Upper lobe of left lung (tissue), 6 donors: ENCODE measurements around the gene DOCK10. TPM values are rescaled to one million over a fixed set of nuclear protein-coding genes. Genes with fewer than 3 reads are reported as not detected.

Source experiments
- ATAC-seq, 2 donors: fragments of 200-7000 bp; cut with Tn5 transposase; one replicate each; pipeline ENCODE4 v1.9.1; 2022; ENCODE audit warnings: mild to moderate bottlenecking in 2 of 2, moderate library complexity in 2 of 2; ENCODE audit not compliant: low FRiP score in 2 of 2
- DNase-seq, 2 donors: peaks; one replicate each; pipeline ENCODE4 v3.0.0-alpha.2; 2019 to 2020
- H3K27ac ChIP-seq, 4 donors: fragments of 200-600 bp; sonication (generic); one replicate each; pipeline ENCODE4 v1.5.1; 2016 to 2019
- H3K27me3 ChIP-seq, 4 donors: fragments of 200-600 bp; sonication (generic); one replicate each; pipeline ENCODE4 v1.5.1; 2017 to 2019
- H3K36me3 ChIP-seq, 4 donors: fragments of 200-600 bp; sonication (generic); one replicate each; pipeline ENCODE4 v1.5.1; 2016 to 2019
- H3K4me1 ChIP-seq, 4 donors: fragments of 200-600 bp; sonication (generic); one replicate each; pipeline ENCODE4 v1.5.1; 2018 to 2019
- H3K4me3 ChIP-seq, 4 donors: fragments of 200-600 bp; sonication (generic); one replicate each; pipeline ENCODE4 v1.5.1; 2017 to 2019; ENCODE audit warnings: mild to moderate bottlenecking in 2 of 4, moderate library complexity in 1 of 4
- H3K9me3 ChIP-seq, 4 donors: fragments of 200-600 bp; sonication (generic); one replicate each; pipeline ENCODE4 v1.5.1; 2018 to 2019
- CTCF ChIP-seq, 6 experiments: fragments of 450-650 bp in 4 of 6; fragments of 200-600 bp in 2 of 6; sonication (generic) in 2 of 6; IDR thresholded peaks; one replicate each; pipeline ENCODE4 v1.5.1; 2016 to 2019; ENCODE audit warnings: antibody characterized with exemption in 6 of 6
- EP300 ChIP-seq, 4 donors: sonication (generic); formaldehyde crosslinking; IDR thresholded peaks; one replicate each; pipeline ENCODE4 v1.5.1; 2017; ENCODE audit warnings: antibody characterized with exemption in 4 of 4, control low read depth in 2 of 4
- POLR2A ChIP-seq, 4 donors: fragments of 450-650 bp; IDR thresholded peaks; one replicate each; pipeline ENCODE4 v1.5.1; 2016 to 2017; ENCODE audit warnings: antibody characterized with exemption in 4 of 4, mild to moderate bottlenecking in 2 of 4
- POLR2AphosphoS5 ChIP-seq, 2 donors: sonication (generic); formaldehyde crosslinking; IDR thresholded peaks; one replicate each; pipeline ENCODE4 v1.5.1; 2017; ENCODE audit warnings: antibody characterized with exemption in 2 of 2
- WGBS, 2 donors: methylation state at CpG; one replicate each; pipeline ENCODE4 v1.1.5; 2017 to 2018; 5-methylcytosine and 5-hydroxymethylcytosine counted together
- total RNA-seq, 6 donors: library from RNA; depleted of rRNA in 4 of 6; stranded (reverse); fragments of >200 nt in 4 of 6; gene quantifications; one replicate each; pipeline versions ENCODE4 v1.1.0 to v1.2.1, GENCODE V29; 2016 to 2021
- donor health status: DM: no; HTN: no; CAD: no; lungs with moderate emphysema.
- donor health status: DM: no; HTN: yes; CAD: no; lungs with severe emphysema.

Gene DOCK10
- 100 to 1,000 TPM in 1 of 6 donors, 10 to 100 TPM in 5; 17.6 to 127 (median 39.9) TPM for total RNA-seq

DNA sequence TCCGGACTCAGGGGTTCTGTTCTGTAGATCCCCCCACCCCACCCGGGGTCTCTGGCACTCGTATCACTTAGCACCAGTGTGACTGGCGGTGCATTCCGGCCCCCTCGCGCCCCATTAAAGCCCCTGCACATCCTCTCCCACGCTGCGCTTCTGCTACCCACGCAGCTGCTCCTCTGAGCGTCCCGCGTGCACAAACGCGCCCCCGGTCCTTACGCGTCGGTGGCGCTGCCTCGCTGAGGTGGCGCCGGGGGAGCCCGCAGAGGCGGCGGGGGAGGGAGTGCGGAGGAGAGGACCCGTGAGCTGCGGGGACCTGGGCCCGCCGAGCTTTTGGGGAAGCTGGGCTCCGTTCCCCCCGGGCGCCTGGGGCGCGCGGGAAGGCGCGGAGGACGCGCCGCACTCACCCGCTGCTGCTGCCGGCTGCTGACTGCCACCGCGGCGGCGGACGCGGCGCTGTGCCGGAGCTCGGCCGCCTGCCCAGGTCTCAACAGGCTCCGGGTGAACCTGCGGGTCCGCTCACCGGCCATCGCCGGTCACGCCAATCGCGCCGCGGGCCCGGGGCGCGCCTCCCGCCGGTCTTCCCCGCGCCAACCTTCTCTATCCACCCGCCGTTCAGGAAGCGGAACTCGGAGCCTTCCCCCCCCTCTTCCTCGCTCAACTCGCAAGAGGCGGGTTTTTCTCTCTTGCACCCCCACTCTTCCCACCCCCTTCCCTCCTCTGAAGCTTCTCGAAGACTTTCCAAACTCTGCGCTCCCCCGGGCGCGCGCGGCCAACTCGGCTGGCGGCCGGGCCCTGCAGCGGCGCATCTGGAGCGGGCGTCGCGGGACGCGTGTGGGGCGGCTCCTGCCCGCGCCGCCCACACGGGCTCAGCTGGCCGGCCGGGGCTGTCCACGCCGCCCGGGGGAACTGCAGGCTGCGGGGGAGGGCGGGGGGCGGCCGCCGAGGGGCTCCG, at the start of gene DOCK10:
DOCK10 (minus strand) TSS at position 618 of the 949 bp plus-strand sequence; CDS start at position 524, 94 bp downstream.
- DNase-seq (peak; percentile 25 to 90), ATAC-seq (peak; percentile 37 to 74)
- WGBS, 2 donors = 1% methylated on average over 32 to 57 of the region's 113 CpGs
- Histone ChIP-seq H3K27me3 (peaks cover 0 to 7% (median 2%) of the 10 kb centered on the region in 4 donors), H3K36me3 (no peaks in the 10 kb centered on the region), H3K4me1 (peaks cover 0 to 24% (median 5%) of the 10 kb centered on the region in 4 donors), H3K4me3 (peak within 1 kb of the TSS; percentile 9 to 78 (median 60)), H3K27ac (peak within 1 kb of the TSS in 3 of 4 donors; percentile 58 to 68 (median 62)), H3K9me3 (no peaks in the 10 kb centered on the region)
- TF ChIP-seq EP300 (IDR thresholded peaks at IDR 0.05) = no peak
- no peak for TF ChIP-seq POLR2AphosphoS5 (IDR thresholded peaks at IDR 0.05)
- no peak for TF ChIP-seq CTCF (IDR thresholded peaks at IDR 0.05)
- no peak for TF ChIP-seq POLR2A (IDR thresholded peaks at IDR 0.05)

DNA sequence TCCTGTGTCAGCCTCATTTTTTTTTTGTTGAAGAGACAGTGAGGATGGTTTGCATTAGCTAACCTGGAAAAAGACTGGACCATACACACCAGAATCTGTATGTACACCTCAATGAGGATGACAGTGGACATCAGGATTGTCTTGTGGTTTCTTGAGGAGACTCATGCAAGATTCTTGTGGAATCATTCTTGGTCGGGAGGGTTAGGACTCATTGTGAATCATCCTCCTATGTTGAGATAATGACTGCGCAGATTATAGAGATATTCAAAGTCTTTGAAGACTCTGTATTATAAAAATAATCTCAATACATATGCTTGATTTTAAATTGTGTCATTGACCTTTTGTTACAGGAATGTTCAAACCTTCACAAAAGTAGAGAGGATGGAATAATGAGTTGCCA, 49.1 kb upstream of the DOCK10 start:
- no peak overlapping the region for H3K27ac ChIP-seq
- 88 to 89% methylated on average over 2 of the region's 2 CpGs for WGBS, 2 donors
- ATAC-seq (no peak), DNase-seq (no peak)
- H3K27me3 ChIP-seq = no peaks in the 10 kb centered on the region
- H3K9me3 ChIP-seq = no peaks in the 10 kb centered on the region
- TF ChIP-seq EP300 (IDR thresholded peaks at IDR 0.05) (no peak), POLR2A (IDR thresholded peaks at IDR 0.05) (no peak)
- no peaks in the 10 kb centered on the region for H3K4me1 ChIP-seq
- H3K4me3 ChIP-seq = no peak overlapping the region
- H3K36me3 ChIP-seq = no peaks in the 10 kb centered on the region

- TF ChIP-seq CTCF (IDR thresholded peaks at IDR 0.05) (no peak), POLR2AphosphoS5 (IDR thresholded peaks at IDR 0.05) (no peak), EP300 (IDR thresholded peaks at IDR 0.05) (no peak), POLR2A (IDR thresholded peaks at IDR 0.05) (no peak)
- no peaks in the 10 kb centered on the region for H3K27me3 ChIP-seq
- no peaks in the 10 kb centered on the region for H3K36me3 ChIP-seq
- no peaks in the 10 kb centered on the region for H3K4me1 ChIP-seq
- no peak overlapping the region for H3K27ac ChIP-seq
- DNase-seq (no peak), ATAC-seq (no peak)
- H3K9me3 ChIP-seq = no peaks in the 10 kb centered on the region
- WGBS, 2 donors = 73 to 83% methylated on average over 3 of the region's 3 CpGs
- H3K4me3 ChIP-seq = no peak overlapping the region
These were observed 48.5 kb upstream of the DOCK10 start for GRCh38 chr2:225090746-225091145.

DNA sequence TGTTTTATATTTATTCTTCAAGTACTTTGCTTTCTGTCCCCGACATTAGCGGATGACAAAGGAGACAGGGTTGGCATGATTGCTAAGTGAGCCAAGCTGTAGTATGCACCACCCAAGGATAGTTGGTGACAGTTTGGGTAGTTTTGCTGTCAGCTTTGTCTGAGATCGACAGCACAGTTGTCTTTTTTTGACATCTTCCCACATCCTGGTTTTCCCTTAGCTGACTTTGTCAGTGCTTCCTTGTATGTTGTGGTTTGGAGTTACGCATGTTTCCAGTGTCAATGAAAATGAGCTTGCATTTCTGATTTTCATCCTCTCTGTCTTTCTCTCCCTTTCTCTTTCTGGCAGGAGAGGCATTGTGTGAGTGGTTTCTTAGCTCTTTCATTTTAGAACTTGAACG, 44.6 kb upstream of the DOCK10 start:
- Histone ChIP-seq H3K36me3 (no peaks in the 10 kb centered on the region), H3K4me1 (no peaks in the 10 kb centered on the region), H3K27ac (no peak overlapping the region), H3K4me3 (no peak overlapping the region), H3K9me3 (no peaks in the 10 kb centered on the region), H3K27me3 (no peaks in the 10 kb centered on the region)
- ATAC-seq (no peak), DNase-seq (no peak)
- no peak for TF ChIP-seq POLR2AphosphoS5 (IDR thresholded peaks at IDR 0.05)
- TF ChIP-seq CTCF (IDR thresholded peaks at IDR 0.05) = no peak
- TF ChIP-seq EP300 (IDR thresholded peaks at IDR 0.05) = no peak
- no peak for TF ChIP-seq POLR2A (IDR thresholded peaks at IDR 0.05)
- 79 to 80% methylated on average over 5 of the region's 5 CpGs for WGBS, 2 donors

GRCh38 chr2:225086439-225086838, 44.2 kb upstream of the DOCK10 start:
- WGBS, 2 donors = 71 to 88% methylated on average over 4 of the region's 4 CpGs
- Histone ChIP-seq H3K4me3 (no peak overlapping the region), H3K36me3 (no peaks in the 10 kb centered on the region), H3K27ac (no peak overlapping the region), H3K9me3 (no peaks in the 10 kb centered on the region), H3K4me1 (no peaks in the 10 kb centered on the region), H3K27me3 (no peaks in the 10 kb centered on the region)
- TF ChIP-seq POLR2AphosphoS5 (IDR thresholded peaks at IDR 0.05) = no peak
- TF ChIP-seq CTCF (IDR thresholded peaks at IDR 0.05) = no peak
- TF ChIP-seq POLR2A (IDR thresholded peaks at IDR 0.05) = no peak
- no peak for TF ChIP-seq EP300 (IDR thresholded peaks at IDR 0.05)
- ATAC-seq (no peak), DNase-seq (no peak)
